ENCODE results near the gene PIGBOS1. TPM values are rescaled to one million over a fixed set of nuclear protein-coding genes. Genes with fewer than 3 reads are reported as not detected.
"Not testable (repeated sequence)": the region's sequence is repeated elsewhere in the genome, so short reads cannot be mapped to it uniquely, and the experiment has no call there.

PIGBOS1 gene
- total and polyA plus RNA-seq, 2 experiments from 2014 or later = 13.4 to 16.8 TPM

GRCh38 chr15:55322467-55322866 is 3.5 kb upstream of the PIGBOS1 start:
- in situ Hi-C loops (cut with MboI) = no loop called here
- Histone ChIP-seq H3F3A (ENCODE audit: insufficient read depth) (no peaks in the 10 kb centered on the region), H3K79me2 (ENCODE audit: insufficient read depth) (peaks cover 34% of the 10 kb centered on the region), H3K9ac (no peak overlapping the region), H3K9me3 (ENCODE audit: low read depth) (no peaks in the 10 kb centered on the region), H3K9me2 (ENCODE audit: insufficient read depth) (no peaks in the 10 kb centered on the region), H3K4me2 (ENCODE audit: unreplicated experiment) (no peak overlapping the region), H4K20me1 (ENCODE audit: insufficient read depth) (no peaks in the 10 kb centered on the region), H3K4me3 (no peak overlapping the region), H3K27me3 (replicated peaks; ENCODE audit: insufficient read depth) (no peaks in the 10 kb centered on the region), H2AFZ (no peak overlapping the region), H3K4me1 (ENCODE audit: insufficient read depth) (peaks cover 12% of the 10 kb centered on the region), H3K27ac (no peak overlapping the region), H3K36me3 (ENCODE audit: low read depth) (no peaks in the 10 kb centered on the region)
- WGBS, 2 experiments (ENCODE audit: low coverage in 1 of 2, low lambda C conversion rate in 2 of 2, missing lambda C conversion rate in 2 of 2) = 88% methylated on average over 5 of the region's 5 CpGs
- no peak for TF ChIP-seq EZH2 (IDR thresholded peaks at IDR 0.05; ENCODE audit: insufficient read depth, poor library complexity, severe bottlenecking)
- TF ChIP-seq EZH2phosphoT487 (IDR thresholded peaks at IDR 0.05; ENCODE audit: insufficient read depth, low read depth) = no peak
- no peak for DNase-seq

GRCh38 chr15:55320963-55321362 is 2.0 kb upstream of the PIGBOS1 start:
- TF ChIP-seq EZH2phosphoT487 (IDR thresholded peaks at IDR 0.05; ENCODE audit: insufficient read depth, low read depth) (no peak), EZH2 (IDR thresholded peaks at IDR 0.05; ENCODE audit: insufficient read depth, poor library complexity, severe bottlenecking) (no peak)
- Histone ChIP-seq H3K27me3 (replicated peaks; ENCODE audit: insufficient read depth) (no peaks in the 10 kb centered on the region), H3K9ac (no peak overlapping the region), H3K4me3 (no peak overlapping the region; the same call in 1 of the 2 replicates), H3K79me2 (ENCODE audit: insufficient read depth) (peaks cover 49% of the 10 kb centered on the region), H2AFZ (no peak overlapping the region), H3K9me3 (ENCODE audit: low read depth) (no peaks in the 10 kb centered on the region), H3K9me2 (ENCODE audit: insufficient read depth) (no peaks in the 10 kb centered on the region), H3K4me1 (ENCODE audit: insufficient read depth) (peaks cover 12% of the 10 kb centered on the region), H3K4me2 (ENCODE audit: unreplicated experiment) (no peak overlapping the region), H4K20me1 (ENCODE audit: insufficient read depth) (no peaks in the 10 kb centered on the region), H3F3A (ENCODE audit: insufficient read depth) (no peaks in the 10 kb centered on the region), H3K36me3 (ENCODE audit: low read depth) (no peaks in the 10 kb centered on the region), H3K27ac (no peak overlapping the region)
- no peak for DNase-seq
- 100% methylated on average over 1 of the region's 1 CpG for WGBS, 2 experiments (ENCODE audit: low coverage in 1 of 2, low lambda C conversion rate in 2 of 2, missing lambda C conversion rate in 2 of 2)
- in situ Hi-C loops (cut with MboI) = no loop called here

- DNase-seq = peak; percentile 40
- H3K9ac ChIP-seq = peak overlapping the region; percentile 99
- H3K79me2 ChIP-seq (ENCODE audit: insufficient read depth) = peaks cover 57% of the 10 kb centered on the region
- peak overlapping the region; percentile 84 for H3K4me2 ChIP-seq (ENCODE audit: unreplicated experiment)
- peak overlapping the region; percentile 33 for H3K27ac ChIP-seq
- H3F3A ChIP-seq (ENCODE audit: insufficient read depth) = no peaks in the 10 kb centered on the region
- no peaks in the 10 kb centered on the region for H3K9me2 ChIP-seq (ENCODE audit: insufficient read depth)
- H4K20me1 ChIP-seq (ENCODE audit: insufficient read depth) = no peaks in the 10 kb centered on the region
- peaks cover 12% of the 10 kb centered on the region for H3K4me1 ChIP-seq (ENCODE audit: insufficient read depth)
- peak overlapping the region; percentile 97 for H2AFZ ChIP-seq
- TF ChIP-seq EZH2 (IDR thresholded peaks at IDR 0.05; ENCODE audit: insufficient read depth, poor library complexity, severe bottlenecking) = no peak
- no peak for TF ChIP-seq EZH2phosphoT487 (IDR thresholded peaks at IDR 0.05; ENCODE audit: insufficient read depth, low read depth)
- in situ Hi-C loops (cut with MboI) = no loop called here
- no peaks in the 10 kb centered on the region for H3K27me3 ChIP-seq (replicated peaks; ENCODE audit: insufficient read depth)
- WGBS, 2 experiments (ENCODE audit: low coverage in 1 of 2, low lambda C conversion rate in 2 of 2, missing lambda C conversion rate in 2 of 2) = 14% methylated on average over 2 of the region's 2 CpGs
- H3K9me3 ChIP-seq (ENCODE audit: low read depth) = no peaks in the 10 kb centered on the region
- no peaks in the 10 kb centered on the region for H3K36me3 ChIP-seq (ENCODE audit: low read depth)
- H3K4me3 ChIP-seq = peak overlapping the region; percentile 96
Observed at GRCh38 chr15:55320238-55320550, 1.3 kb upstream of the PIGBOS1 start.

GRCh38 chr15:55319537-55320237 is 764 bp upstream of the PIGBOS1 start:
- peak overlapping the region; percentile 96 for H3K4me3 ChIP-seq
- H3K27ac ChIP-seq = peak overlapping the region; percentile 90
- no peak for TF ChIP-seq EZH2phosphoT487 (IDR thresholded peaks at IDR 0.05; ENCODE audit: insufficient read depth, low read depth)
- TF ChIP-seq EZH2 (IDR thresholded peaks at IDR 0.05; ENCODE audit: insufficient read depth, poor library complexity, severe bottlenecking) = no peak
- DNase-seq = peak; percentile 72
- H3K9me3 ChIP-seq (ENCODE audit: low read depth) = no peaks in the 10 kb centered on the region
- no peaks in the 10 kb centered on the region for H3K9me2 ChIP-seq (ENCODE audit: insufficient read depth)
- no peaks in the 10 kb centered on the region for H3K36me3 ChIP-seq (ENCODE audit: low read depth)
- peak overlapping the region; percentile 97 for H2AFZ ChIP-seq
- no peaks in the 10 kb centered on the region for H3F3A ChIP-seq (ENCODE audit: insufficient read depth)
- in situ Hi-C loops (cut with MboI) = no loop called here
- H4K20me1 ChIP-seq (ENCODE audit: insufficient read depth) = no peaks in the 10 kb centered on the region
- no peaks in the 10 kb centered on the region for H3K27me3 ChIP-seq (replicated peaks; ENCODE audit: insufficient read depth)
- H3K79me2 ChIP-seq (ENCODE audit: insufficient read depth) = peaks cover 62% of the 10 kb centered on the region
- WGBS, 2 experiments (ENCODE audit: low coverage in 1 of 2, low lambda C conversion rate in 2 of 2, missing lambda C conversion rate in 2 of 2) = 32 to 38% methylated on average over 4 of the region's 4 CpGs
- H3K4me1 ChIP-seq (ENCODE audit: insufficient read depth) = peaks cover 12% of the 10 kb centered on the region
- peak overlapping the region; percentile 99 for H3K9ac ChIP-seq
- peak overlapping the region; percentile 84 for H3K4me2 ChIP-seq (ENCODE audit: unreplicated experiment)

GRCh38 chr15:55302801-55303200 is 16.1 kb downstream of the PIGBOS1 start:
- H3K9ac ChIP-seq; H3K27me3 ChIP-seq (replicated peaks; ENCODE audit: insufficient read depth); H3F3A ChIP-seq (ENCODE audit: insufficient read depth); H3K79me2 ChIP-seq (ENCODE audit: insufficient read depth); H3K9me2 ChIP-seq (ENCODE audit: insufficient read depth); H4K20me1 ChIP-seq (ENCODE audit: insufficient read depth); H3K36me3 ChIP-seq (ENCODE audit: low read depth); H3K4me1 ChIP-seq (ENCODE audit: insufficient read depth); H3K4me3 ChIP-seq; H3K9me3 ChIP-seq (ENCODE audit: low read depth); DNase-seq; in situ Hi-C loops (cut with MboI); H3K27ac ChIP-seq; H2AFZ ChIP-seq; H3K4me2 ChIP-seq (ENCODE audit: unreplicated experiment): not testable (repeated sequence)
- WGBS, 2 experiments (ENCODE audit: low coverage in 1 of 2, low lambda C conversion rate in 2 of 2, missing lambda C conversion rate in 2 of 2) = 90% methylated on average over 11 of the region's 32 CpGs; no CpG with 5 or more reads in 1 of the 2 experiments
